IMR-90 (cell line): ENCODE data around the gene SLC27A2. TPM values are rescaled to one million over a fixed set of nuclear protein-coding genes. Genes with fewer than 3 reads are reported as not detected.
"Not testable (repeated sequence)": the region's sequence is repeated elsewhere in the genome, so short reads cannot be mapped to it uniquely, and the experiment has no call there.

ENCODE experiments used
- ATAC-seq: fragments of 200-7000 bp; cut with Tn5 transposase; 2 replicates; pipeline ENCODE4 v1.9.1; 2020; ENCODE audit warnings: low read depth, mild to moderate bottlenecking, moderate library complexity
- BruUV-seq: library from RNA; stranded (reverse); fragments of 400-500 nt; replicated peaks from 2 replicates; lab custom pipeline; 2021; lab: Mats Ljungman, UMichigan
- CTCF ChIA-PET: fragments of 300-600 bp; formaldehyde crosslinking; extraction: SDS; loops from one replicate; lab custom pipeline; 2021; ENCODE audit warnings: antibody characterized with exemption; lab: Yijun Ruan, JAX
- POLR2A ChIA-PET: fragments of 300-600 bp; sonication (Branson Sonifier 250); formaldehyde crosslinking; loops from one replicate; lab custom pipeline; 2022; ENCODE audit warnings: antibody characterized with exemption; ENCODE audit not compliant: unreplicated experiment; lab: Charles Lee
- DNase-seq: peaks from one replicate; pipeline ENCODE4 v3.0.0; 2013
- H2AFZ ChIP-seq: replicated peaks from 2 replicates; pipeline ENCODE3; 2013; ENCODE audit warnings: low read length, mild to moderate bottlenecking; ENCODE audit not compliant: poor library complexity
- H2AK5ac ChIP-seq: 2 replicates; pipeline ENCODE4 v1.6.1; 2013; ENCODE audit warnings: low read depth, low read length, inconsistent platforms
- H2AK9ac ChIP-seq: replicated peaks from 2 replicates; pipeline ENCODE3; 2013; ENCODE audit warnings: mild to moderate bottlenecking, low read depth, low read length, moderate library complexity; ENCODE audit not compliant: poor library complexity
- H2BK120ac ChIP-seq: 2 replicates; pipeline ENCODE4 v1.6.1; 2013; ENCODE audit warnings: low read depth, low read length, inconsistent platforms
- H2BK15ac ChIP-seq: 3 replicates; pipeline ENCODE4 v1.6.1; 2013; ENCODE audit warnings: low read depth, low read length, inconsistent platforms
- H2BK20ac ChIP-seq: 2 replicates; pipeline ENCODE4 v1.6.1; 2013; ENCODE audit warnings: low read depth, mild to moderate bottlenecking, inconsistent platforms, low read length, moderate library complexity
- H2BK5ac ChIP-seq: 2 replicates; pipeline ENCODE4 v1.6.1; 2013; ENCODE audit warnings: mild to moderate bottlenecking, low read depth, low read length, inconsistent platforms; ENCODE audit not compliant: poor library complexity, severe bottlenecking
- H3K14ac ChIP-seq: replicated peaks from 2 replicates; pipeline ENCODE4 v1.6.1; 2013; ENCODE audit warnings: low read depth, low read length, inconsistent platforms
- H3K18ac ChIP-seq: 2 replicates; pipeline ENCODE4 v1.6.1; 2013; ENCODE audit warnings: low read depth, low read length, control low read depth
- H3K23ac ChIP-seq: 2 replicates; pipeline ENCODE4 v1.6.1; 2013; ENCODE audit warnings: low read depth, low read length, inconsistent platforms
- H3K27ac ChIP-seq: 2 replicates; pipeline ENCODE4 v1.5.1; 2013; ENCODE audit warnings: mild to moderate bottlenecking, control low read depth, low read length; ENCODE audit not compliant: insufficient read depth
- H3K27me3 ChIP-seq: 2 replicates; pipeline ENCODE4 v1.6.1; 2013; ENCODE audit warnings: low read length; ENCODE audit not compliant: control insufficient read depth, insufficient read depth
- H3K36me3 ChIP-seq: 2 replicates; pipeline ENCODE4 v1.6.1; 2013; ENCODE audit warnings: low read length, mixed read lengths; ENCODE audit not compliant: control insufficient read depth, insufficient read depth
- H3K4ac ChIP-seq: 2 replicates; pipeline ENCODE4 v1.6.1; 2013; ENCODE audit warnings: low read depth, low read length, inconsistent platforms
- H3K4me1 ChIP-seq: 2 replicates; pipeline ENCODE4 v1.6.1; 2013; ENCODE audit warnings: low read length, mixed read lengths; ENCODE audit not compliant: control insufficient read depth, insufficient read depth
- H3K4me2 ChIP-seq: 2 replicates; pipeline ENCODE4 v1.6.1; 2013; ENCODE audit warnings: low read depth, mild to moderate bottlenecking, control low read depth, low read length, moderate library complexity
- H3K4me3 ChIP-seq: 2 replicates; pipeline ENCODE4 v1.5.1; 2013; ENCODE audit warnings: low read depth, mild to moderate bottlenecking, control low read depth, low read length, moderate library complexity; ENCODE audit not compliant: insufficient read depth
- H3K56ac ChIP-seq: 2 replicates; pipeline ENCODE4 v1.6.1; 2013; ENCODE audit warnings: low read length, inconsistent platforms; ENCODE audit not compliant: insufficient read depth; ENCODE audit errors: extremely low read depth
- H3K79me1 ChIP-seq, 2 experiments: 2 replicates each; pipeline ENCODE4 v1.6.1; 2013; ENCODE audit warnings: low read length in 2 of 2, inconsistent platforms in 1 of 2, low read depth in 1 of 2
- H3K9ac ChIP-seq: 2 replicates; pipeline ENCODE4 v1.6.1; 2013; ENCODE audit warnings: low read depth, low read length, control low read depth
- H3K9me1 ChIP-seq: 2 replicates; pipeline ENCODE4 v1.6.1; 2013; ENCODE audit warnings: low read length, inconsistent platforms; ENCODE audit not compliant: insufficient read depth
- H3K9me3 ChIP-seq: 2 replicates; pipeline ENCODE4 v1.6.1; 2013; ENCODE audit warnings: low read length; ENCODE audit not compliant: control insufficient read depth, insufficient read depth
- H4K20me1 ChIP-seq: 2 replicates; pipeline ENCODE4 v1.6.1; 2013; ENCODE audit warnings: low read length, inconsistent platforms; ENCODE audit not compliant: insufficient read depth
- H4K5ac ChIP-seq: 2 replicates; pipeline ENCODE4 v1.6.1; 2013; ENCODE audit warnings: mild to moderate bottlenecking, low read depth, low read length, control low read depth
- H4K8ac ChIP-seq, 2 experiments: 2 replicates each; pipeline ENCODE4 v1.6.1; 2013; ENCODE audit warnings: low read depth in 2 of 2, low read length in 2 of 2, control low read depth in 1 of 2, inconsistent platforms in 1 of 2
- H4K91ac ChIP-seq: 2 replicates; pipeline ENCODE4 v1.6.1; 2013; ENCODE audit warnings: low read depth, low read length, inconsistent platforms; ENCODE audit not compliant: insufficient read depth
- WGBS, 2 experiments: methylation state at CpG; one replicate each; pipeline versions ENCODE4 v1.1.5 to v1.1.7; 2013; ENCODE audit warnings: missing lambda C conversion rate in 2 of 2; ENCODE audit not compliant: insufficient read length in 1 of 2; ENCODE audit errors: extremely low coverage in 2 of 2; 5-methylcytosine and 5-hydroxymethylcytosine counted together
- dilution Hi-C: fragments of 300-500 bp; cut with HindIII; formaldehyde crosslinking; loops from one replicate; pipeline ENCODE4 v1.14.3; 2018; ENCODE audit warnings: low sequenced_read_pairs; ENCODE audit not compliant: unreplicated experiment
- in situ Hi-C: fragments of 300-500 bp; cut with MboI; formaldehyde crosslinking; loops from 3 replicates; pipeline ENCODE4 v1.14.3; 2019; ENCODE audit warnings: low sequenced_read_pairs, inconsistent platforms, mixed read lengths
- intact Hi-C: fragments of 100-400 bp; cut with micrococcal nuclease; formaldehyde crosslinking; loops from 2 replicates; pipeline ENCODE4 v1.10.0; 2022
- polyA plus RNA-seq, 3 experiments: library from polyadenylated mRNA; depleted of rRNA; stranded (reverse); fragments of >200 nt; gene quantifications; 2 replicates each; pipeline ENCODE4 v1.2.3, GENCODE V29; 2012; ENCODE audit warnings: low replicate concordance in 1 of 3
- total RNA-seq: library from RNA; depleted of rRNA; stranded (reverse); fragments of >200 nt; gene quantifications from 2 replicates; pipeline ENCODE4 v1.2.3, GENCODE V29; 2012

The SLC27A2 gene
- total and polyA plus RNA-seq, 2 of the 4 experiments (the other 2 are of a cell fraction): under 0.01 TPM; not detected in 1

- intact Hi-C loops, CTCF ChIA-PET: not testable (repeated sequence)
These were observed 9.6 kb upstream of the SLC27A2 start for GRCh38 chr15:50172360-50172895.

More at GRCh38 chr15:50172360-50172895, 9.6 kb upstream of the SLC27A2 start:
- H2AK9ac ChIP-seq, H3K9ac ChIP-seq, BruUV-seq, H4K5ac ChIP-seq, H3K14ac ChIP-seq, H3K4ac ChIP-seq, H2BK20ac ChIP-seq, H3K9me3 ChIP-seq, H4K8ac ChIP-seq, H3K23ac ChIP-seq, H3K56ac ChIP-seq, ATAC-seq, H2AFZ ChIP-seq, H4K20me1 ChIP-seq, H2BK120ac ChIP-seq, in situ Hi-C loops, POLR2A ChIA-PET, H2BK15ac ChIP-seq, H2BK5ac ChIP-seq, dilution Hi-C loops, H3K27ac ChIP-seq, H3K79me1 ChIP-seq, H3K36me3 ChIP-seq, H3K18ac ChIP-seq, H3K9me1 ChIP-seq, H2AK5ac ChIP-seq, H3K27me3 ChIP-seq, H3K4me3 ChIP-seq, DNase-seq, H3K4me2 ChIP-seq, H3K4me1 ChIP-seq, H4K91ac ChIP-seq: not testable (repeated sequence)
- 100% methylated on average over 4 of the region's 35 CpGs; no CpG with 5 or more reads in 1 of the 2 experiments for WGBS, 2 experiments
